GM19043 (cell line): ENCODE results near the gene ZFYVE28.
A peak's percentile ranks its signal among the peaks of the same experiment; 100 is the strongest.

Source experiments
- ATAC-seq: cut with Tn5 transposase; IDR thresholded peaks from one replicate; pipeline ENCODE4 v1.9.1; 2021; ENCODE audit warnings: low read depth; ENCODE audit not compliant: unreplicated experiment

Gene ZFYVE28

DNA sequence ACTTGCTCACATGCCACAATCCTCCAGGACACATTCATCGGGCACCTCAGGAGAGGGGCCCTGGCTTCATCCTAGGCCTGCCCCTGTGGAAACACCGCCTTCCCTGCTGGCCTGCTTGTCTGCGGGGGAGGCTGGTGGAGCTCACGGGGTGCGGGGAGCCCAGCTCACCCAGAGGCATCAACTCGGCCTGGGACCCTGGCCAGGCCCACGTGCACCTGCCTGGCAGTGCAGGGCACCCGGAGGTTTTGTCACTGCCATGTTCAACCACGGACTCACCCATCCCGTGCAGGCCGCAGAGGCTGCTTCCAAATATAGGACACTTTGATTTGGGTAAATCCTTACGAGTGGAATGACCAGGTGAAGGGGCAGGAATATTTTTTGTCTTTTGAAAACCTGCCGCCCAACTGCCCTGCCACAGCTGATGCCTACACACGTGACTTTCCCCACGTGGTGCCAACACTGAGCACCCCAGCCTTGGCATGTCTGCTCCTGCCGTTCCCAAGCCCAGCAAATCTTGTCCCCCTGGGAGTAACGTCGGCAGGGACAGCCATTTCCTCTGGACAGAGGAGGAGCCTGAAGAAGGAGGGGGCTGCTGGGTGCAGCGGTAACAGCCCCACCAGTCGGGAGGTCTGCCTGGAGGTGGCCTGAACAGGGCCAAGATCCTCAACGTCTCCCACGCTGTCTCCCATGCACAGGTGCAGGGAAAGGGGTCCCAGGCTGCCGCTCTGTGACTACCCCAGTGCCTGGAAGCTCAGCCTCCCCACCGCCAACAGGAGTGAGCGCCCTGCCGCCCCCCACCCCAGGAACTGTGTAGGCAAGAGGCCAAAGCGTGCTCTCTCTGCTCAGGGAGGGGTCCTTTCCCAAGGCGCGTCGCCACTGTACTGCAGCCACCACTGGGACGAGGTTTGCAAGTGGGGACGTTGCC is 165.0 kb downstream of the ZFYVE28 start:
- no peak for ATAC-seq

DNA sequence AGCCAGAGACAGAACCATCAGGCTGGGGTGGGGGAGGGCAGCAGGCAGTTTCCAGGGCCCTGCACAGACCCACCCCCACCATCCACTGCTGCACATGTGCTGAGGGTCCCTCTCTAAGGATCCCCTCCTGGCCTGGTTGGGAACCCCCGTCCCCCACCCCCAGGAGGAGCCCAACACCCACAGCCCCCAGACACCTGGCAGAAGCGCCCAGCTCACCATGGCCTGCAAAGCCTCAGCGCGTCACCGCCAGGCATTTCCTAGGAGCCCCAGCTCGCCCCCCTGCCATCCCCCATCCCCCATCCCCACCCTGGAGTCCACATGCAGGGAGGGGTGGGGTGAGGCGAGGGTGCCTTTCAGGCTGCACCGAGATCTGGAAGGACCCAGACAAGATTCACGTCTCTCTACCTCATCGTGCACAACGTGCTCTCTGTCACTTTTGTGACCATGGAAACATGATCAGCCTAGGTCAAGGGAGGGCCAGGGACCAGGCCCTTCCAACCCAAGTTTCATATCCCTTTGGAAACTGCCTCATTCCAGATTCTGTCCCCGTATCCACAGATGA is 165.8 kb downstream of the ZFYVE28 start:
- ATAC-seq: no peak

DNA sequence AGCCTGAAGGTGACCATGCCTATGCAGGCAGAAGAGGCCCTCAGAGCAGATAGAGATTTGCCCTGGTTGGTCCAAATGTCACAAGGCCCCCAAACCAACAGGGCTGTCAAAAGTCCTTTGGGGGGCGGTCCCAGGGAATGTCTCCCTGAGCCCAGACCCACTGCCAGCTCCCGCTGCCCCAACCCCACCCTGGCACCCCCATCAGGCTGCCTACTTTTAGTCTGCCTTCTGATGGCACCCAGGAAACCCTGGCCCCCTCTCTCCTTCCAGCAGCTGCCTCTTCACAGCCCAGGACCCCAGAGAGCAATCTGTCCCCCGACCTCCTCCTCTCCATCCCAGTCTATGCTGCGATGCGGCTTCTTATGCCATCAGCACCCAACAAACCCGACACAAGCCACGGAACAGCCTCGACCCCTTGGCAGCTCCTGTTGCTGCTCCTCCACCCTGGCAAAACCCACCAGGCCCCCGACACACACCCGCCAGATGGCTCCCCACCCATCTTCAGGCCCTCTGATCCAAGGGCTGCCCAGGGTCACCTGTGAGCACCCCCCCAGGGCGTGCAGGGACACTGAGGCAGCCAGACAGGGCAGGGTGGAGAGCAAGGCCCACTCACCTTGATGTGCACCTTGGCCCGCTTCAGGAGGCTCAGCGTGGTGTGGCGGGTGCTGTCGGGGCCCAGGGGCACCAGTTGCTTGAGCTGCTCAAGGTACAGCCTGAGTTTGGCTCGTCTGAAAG is 166.5 kb downstream of the ZFYVE28 start:
- no peak for ATAC-seq

DNA sequence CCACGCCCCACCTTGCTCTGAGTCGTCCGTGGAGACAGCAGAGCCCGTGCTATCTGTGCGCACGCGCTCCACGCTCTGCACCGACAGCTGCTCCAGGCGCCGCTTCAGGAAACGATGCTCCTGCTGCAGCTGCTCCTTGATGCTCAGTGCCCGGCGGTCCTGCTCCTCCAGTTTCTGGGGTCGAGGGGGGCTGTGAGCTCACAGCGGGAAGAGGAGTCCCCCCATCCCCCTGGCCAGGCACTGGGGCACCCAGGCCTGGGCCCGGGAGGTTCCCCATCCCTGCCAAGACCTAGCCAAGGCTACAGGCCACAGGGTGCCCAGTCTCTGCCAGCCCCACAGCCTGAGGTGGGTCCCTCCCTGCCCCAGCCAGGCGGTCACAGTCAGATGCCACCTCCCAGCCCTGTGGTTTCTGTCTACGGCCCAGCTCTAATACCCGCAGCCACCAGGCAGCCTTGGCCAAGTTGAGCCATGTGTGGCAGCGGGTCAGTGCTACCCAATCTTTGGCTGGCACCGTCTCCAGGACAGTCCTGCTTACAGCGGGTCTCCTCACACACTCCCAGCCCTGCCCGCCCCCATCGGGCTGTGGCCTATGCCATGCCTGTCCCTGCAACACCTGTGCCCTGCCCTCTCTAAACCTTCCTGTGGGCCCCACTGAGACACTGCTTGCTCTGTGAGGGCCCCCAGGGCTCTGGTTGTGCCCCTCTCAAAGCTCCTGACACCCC is 167.2 kb downstream of the ZFYVE28 start:
- ATAC-seq: no peak

DNA sequence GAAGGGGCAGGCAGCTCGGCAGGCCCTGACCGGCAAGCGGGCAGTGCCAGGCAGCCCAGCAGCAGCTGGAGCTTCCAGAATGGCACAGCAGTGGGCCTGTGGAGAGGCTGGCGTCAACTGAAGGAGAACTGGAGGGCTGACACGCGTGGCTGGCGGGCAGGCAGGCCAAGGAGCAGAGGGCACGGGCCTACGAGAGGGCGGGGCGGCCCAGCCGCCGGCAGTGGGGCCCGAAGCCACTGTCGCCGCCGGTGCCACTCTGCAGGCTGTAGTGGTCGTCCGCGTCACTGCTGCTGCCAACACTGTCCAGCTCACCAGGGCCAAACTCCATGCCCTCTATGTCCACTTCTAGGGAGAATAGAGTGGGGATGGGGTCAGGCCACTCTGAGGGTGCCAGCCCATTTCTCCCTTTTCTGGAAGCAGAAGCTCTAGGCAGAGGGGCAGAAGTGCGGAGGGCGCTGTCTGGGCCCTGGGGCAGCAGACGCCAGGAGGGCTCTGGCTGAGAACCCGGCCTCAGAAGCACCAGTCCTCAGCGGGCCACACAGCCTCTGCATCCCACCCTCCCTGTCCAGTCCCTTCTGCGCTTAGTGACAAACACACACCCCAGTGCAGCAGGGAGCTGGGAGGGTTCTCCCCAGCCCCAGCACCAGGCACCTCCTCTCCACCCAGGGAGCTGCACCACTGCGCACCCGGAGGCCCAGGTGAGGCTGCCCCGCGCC is 167.9 kb downstream of the ZFYVE28 start:
- ATAC-seq: no peak

DNA sequence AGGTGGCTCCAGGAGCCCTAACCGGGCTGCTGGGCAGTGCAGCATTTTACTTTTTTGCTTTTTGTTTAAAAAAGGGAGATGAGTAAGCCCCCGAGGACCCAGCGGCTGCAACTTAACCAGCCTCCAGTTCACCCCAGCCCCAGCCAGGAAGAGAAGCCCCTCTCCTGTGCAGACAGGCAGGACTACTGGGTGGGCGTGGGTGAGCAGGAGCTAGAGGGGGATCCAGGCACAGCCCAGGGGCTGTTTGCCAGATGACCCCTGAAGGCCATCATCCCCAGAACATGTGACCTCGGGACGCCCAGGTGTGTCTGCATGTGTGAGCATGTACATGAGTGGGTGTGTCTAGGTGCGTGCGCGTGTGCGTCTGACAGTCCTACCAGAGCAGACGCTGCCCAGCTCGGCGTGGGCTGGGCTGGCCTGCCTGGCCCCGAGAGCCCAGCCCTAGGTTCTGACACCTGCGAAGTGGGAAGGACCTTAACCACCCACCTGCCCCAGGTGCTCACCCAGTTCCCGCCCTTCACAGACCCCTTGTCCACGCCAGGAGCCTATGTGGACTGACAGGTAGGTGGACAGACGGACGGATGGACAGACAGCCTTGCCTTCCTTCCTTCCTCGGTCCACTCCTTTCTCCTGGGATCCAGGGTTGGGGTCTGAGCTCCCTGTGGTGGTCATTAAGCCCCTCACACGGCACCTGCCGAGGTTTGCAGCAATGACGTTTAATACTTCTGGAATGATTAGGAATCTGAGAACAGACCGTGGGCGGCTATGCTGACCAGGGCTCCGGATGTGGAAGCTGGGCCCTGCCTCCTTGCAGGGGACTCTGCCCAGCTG is 168.7 kb downstream of the ZFYVE28 start:
- ATAC-seq: no peak

DNA sequence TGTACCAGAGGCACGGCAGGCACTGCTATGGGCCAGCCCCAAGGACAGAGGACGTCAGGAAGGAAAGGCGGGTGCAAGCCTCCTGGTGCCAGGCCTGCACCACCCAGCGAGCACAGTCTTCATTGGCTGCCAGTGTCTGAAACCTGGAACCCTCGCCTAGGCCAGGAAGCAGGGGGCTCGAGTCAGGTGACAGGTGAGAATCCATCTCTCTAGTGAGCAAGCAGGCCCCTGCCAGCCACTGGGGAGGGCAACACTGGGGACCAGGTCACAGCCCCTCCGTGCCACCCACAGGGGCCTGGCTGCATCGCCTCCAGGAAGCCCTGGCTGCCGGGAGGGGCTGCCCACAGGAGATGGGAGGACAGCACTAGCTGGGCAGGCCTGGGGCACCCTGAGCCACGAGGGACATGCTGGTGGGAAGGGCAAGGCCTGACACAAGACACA is 169.6 kb downstream of the ZFYVE28 start:
- no peak for ATAC-seq

DNA sequence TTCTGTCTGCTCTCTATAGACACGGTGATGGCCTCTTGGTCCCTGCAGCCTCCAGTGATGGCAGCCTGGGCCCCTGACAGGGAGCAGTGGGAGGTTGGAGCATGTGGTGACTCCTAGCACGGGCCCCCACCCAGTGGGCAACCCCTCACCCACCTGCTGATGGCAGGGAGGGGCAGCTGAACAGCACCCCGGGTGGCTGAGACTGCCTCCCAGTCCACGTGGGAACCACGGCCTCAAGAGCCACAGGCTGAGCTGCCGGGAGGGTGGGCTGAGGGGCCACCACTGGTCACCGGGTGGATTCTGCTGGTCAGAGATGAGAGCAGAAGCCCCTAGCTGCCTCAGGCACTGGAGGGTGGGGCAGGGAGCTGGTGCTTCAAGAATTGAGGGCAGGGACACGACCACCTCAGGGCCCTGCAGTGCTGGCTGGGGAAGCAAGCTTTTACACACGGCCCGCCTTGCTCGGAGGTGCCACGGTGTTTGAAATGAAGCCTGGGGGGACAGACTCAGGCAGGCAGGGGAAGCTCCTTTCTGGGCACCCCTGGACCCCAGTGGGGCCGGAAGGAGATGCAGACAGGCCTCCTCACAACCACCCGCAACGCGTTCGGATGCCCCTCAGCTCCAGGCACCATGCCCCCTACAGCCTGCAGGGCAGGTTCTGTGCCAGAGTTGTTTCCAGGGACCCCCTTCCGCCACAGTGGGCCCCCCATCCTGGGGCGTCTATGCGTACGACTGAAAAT is 170.2 kb downstream of the ZFYVE28 start:
- ATAC-seq: no peak

DNA sequence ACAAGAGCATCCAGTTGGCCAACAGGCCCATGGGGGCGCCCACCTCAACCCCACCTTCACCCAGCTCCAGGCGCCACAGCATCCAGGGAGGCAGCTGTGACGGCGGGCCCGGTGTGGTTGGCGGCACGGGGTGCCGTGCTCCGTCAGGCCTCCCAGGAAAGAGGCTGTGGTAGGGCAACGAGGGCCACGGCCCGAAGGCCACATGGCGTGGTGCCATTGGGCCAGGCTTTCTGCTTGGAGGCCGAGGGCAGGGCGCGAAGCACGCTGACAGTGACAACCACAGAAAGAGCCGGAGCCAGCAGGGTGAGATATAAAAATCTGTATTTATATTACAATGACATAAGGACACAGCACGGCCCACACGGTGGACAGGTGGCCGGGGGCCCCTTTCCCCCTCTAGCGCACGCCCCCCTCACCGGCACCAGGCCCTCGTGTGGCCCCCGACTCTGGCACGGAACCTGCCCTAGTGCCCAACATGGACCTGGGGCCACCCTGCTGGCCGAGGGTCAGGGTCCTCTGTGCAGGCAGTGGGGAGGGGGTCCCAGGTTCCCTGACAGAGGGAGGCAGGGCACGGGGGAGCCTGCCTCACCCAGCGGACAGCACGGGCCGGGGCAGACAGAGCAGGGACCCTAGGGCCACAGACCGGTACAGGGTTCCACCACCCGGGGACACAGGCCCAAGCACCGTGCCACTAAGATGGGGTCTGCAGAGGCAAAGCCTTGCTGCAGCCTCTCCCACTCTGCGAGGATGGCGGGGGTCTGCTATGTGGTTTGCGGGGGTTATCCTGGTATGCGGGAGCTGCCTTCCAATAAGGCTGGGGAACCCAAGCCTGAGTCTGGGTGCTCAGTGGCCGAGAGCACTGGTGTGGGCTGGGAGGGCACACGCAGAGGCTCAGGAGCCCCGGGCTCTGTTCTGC is 171.1 kb downstream of the ZFYVE28 start:
- no peak for ATAC-seq

DNA sequence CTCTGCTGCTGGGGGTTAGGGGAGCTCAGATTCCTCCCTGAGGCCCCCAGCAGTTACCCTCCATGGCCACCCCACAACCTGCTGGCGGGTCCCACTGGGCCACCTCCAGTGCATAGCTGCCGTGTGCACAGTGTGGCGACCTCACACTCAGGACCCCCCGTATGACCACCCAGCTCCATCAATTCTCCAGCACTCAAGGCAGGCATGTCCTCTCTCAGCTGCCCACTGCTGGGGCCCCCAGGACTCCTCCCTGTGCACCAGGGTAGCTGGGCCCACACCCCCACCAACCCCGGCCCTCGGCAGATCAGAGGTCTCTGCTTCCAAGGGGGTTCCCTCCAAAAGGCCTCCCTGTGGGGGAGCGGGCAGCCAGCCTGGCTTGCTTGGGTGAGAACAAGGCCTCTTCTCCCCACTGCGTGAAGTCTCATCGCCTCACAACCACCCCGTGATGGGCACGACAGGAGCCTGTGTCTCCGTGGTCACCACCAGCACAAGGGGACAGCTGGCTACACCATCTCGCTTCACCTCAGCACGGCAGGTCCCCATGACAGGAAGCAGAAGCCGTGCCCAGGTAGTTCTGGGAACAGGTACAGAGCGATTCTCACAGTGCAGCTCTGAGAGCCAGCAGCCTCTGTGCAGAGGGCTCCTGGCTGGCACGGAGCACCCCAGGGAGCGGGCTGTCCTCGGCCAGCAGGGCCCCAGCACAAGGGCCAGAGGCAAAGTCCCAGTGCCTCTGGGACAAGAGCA is 171.9 kb downstream of the ZFYVE28 start:
- no peak for ATAC-seq

DNA sequence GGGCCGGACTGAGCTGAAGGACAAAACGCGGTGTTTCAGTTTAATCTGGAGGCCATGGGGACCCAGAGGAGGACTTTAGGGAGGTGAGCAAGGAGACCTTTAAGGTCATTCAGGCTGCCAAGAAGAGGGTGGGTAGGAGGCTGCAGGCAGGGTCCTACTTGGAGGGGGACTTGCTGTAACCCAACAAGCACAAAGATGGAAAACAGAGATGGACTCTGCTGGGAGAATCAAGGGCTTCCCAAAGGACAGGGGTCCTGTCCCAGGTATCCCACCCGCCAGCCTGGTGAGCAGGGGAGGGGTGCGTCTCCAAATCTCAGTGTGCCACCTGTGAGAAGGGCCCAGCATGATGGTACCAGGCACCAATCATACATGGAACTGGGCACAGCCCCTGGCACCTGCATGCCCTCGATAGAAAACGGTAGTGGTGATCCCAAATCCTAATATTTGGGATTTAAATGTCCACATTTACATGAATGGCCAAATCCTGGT is 172.6 kb downstream of the ZFYVE28 start:
- ATAC-seq: no peak

DNA sequence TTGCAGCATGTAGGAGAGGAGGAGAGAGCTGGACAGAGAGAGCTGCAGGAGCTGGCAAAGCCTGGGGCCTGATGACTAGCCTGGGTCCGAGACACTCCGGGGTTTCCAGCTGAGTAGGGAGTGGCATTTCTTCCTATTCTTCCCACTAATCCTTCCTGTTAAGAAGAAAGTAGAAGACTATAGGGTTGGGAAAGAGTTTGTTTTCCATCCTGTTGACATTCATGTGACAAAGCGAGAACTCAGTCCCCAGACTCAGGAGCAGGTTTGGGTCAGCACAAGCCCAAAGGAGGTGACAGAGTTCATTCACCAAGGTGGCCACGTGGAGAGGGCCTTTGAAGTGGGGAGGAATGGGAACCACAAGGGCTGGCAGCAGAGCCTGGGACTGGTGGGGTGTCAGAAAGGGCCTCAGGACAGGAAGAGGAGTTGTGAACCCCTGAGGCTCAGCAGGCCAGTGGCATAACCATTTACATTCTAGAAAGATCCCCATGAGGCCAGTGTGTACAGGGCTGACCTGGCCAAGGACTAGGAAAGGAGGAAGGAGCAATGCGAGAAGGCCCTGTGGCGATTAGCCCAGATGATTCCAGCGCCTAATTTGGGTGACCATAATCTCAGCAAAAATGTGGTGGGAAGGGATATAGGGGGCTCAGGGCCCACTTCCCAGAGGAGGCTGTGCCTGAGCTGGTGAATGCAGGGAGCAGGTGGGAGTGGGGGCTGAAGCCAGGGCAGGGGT is 173.2 kb downstream of the ZFYVE28 start:
- ATAC-seq: no peak

DNA sequence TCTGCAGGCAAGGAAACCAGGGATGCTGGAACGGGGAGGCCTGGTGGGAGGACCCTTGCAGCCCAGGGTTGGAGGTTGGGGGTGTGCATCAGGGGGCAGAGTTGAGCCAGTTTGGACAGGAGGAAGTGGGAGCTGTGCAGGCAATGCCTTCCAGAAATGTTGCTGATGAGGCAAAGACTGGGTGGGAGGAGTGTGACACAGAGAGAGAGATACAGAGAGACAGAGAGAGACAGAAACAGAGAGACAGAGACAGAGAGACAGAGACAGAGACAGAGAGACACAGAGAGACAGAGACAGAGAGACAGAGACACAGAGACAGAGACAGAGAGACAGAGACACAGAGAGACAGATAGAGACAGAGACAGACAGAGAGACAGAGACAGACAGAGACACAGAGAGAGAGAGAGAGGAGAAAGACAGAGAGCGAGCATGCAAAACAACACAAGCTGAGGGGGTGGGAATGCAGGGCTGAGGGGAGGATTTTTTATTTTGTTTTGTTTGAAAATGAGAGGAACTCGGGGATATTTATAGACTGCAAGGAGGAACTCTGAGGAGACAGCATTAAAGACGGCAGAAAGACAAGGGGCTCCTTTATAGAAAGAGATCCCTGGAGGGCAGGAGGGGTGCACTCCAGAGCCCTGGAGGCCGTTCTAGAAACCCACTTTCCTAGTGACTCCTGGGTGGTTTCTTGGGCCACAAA is 174.6 kb downstream of the ZFYVE28 start:
- ATAC-seq: no peak

DNA sequence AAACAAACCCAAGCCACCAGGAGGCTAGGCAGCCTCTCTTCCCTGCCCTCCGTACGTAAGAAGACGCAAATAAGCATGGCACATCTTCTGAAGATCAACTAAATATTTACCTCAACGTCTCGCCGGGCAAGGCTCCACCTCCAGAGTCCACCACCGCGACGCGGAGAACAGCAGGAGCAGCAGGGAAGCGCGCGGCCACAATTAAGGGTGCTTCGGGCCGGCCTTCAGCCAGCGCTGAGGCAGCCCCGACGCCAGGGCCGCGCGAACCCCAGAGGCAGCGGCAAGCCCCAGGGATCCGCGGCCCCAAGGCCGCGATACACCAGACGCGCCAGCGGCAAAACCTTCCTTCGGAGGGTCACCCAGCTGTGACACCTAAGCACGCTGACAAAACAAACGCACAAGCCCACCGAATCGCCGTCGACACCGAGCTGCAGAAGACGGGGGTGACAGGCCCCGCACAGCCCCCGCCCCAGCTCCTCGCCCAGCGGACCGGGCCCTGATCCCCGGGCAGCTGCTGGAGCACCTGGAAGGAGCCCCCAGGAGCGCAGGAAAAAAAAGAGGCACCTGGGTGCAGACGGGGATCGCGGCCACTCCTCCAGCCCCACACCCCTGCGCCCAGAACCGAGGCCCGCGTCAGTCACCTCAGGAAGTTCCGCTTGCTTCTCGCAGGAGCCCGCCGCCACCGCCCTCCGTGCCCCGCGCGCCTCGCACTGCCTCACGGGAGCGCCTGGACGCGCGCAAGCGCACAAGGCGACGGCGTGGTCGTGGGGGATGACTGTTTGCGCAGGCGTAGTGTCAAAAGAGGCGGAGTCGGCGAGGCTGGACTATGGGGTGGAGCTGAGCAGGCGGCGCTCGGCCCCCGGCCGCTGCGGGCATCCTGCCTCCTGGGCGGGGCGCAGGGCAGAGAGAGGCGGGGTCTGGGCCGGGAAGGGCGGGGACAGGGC is 176.8 kb downstream of the ZFYVE28 start, which contains the start of the genes HAUS3 and POLN:
HAUS3 (minus strand) TSS at position 712 of the 944 bp plus-strand sequence. CDS start 1,175 bp downstream, outside the sequence.
POLN (minus strand) TSS at position 712 of the 944 bp plus-strand sequence. CDS start 12,890 bp downstream, outside the sequence.
- ATAC-seq: peak; percentile 86
